ENCODE results near the gene RPS6KL1. TPM values are rescaled to one million over a fixed set of nuclear protein-coding genes. Genes with fewer than 3 reads are reported as not detected.

Gene RPS6KL1
- total RNA-seq, 1 donor from 2014 or later, result 23.6 TPM

GRCh38 chr14:74913393-74913910 is 9.6 kb downstream of the RPS6KL1 start:
- no peak for DNase-seq (ENCODE audit: low spot score)

DNA sequence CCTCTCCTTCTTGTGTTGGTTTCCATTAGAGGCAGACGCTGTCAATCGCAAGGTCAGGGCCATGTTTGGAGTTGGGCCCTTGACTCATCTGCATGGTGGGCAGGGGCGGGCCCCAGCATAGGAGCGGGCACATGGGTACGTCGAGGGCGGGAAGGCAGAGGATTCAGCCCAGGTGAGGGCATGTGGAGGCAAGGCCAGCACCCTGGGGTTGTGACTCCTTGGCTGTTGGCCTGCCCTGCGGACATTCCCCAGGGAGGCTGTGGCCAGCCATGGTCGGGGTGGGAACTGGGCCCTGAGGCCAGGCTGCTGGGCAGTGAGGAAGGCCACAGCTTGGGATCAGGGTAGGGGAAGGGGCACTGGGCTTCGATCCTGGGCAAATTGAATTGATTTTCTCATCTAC is 10.3 kb downstream of the RPS6KL1 start:
- DNase-seq (ENCODE audit: low spot score), result no peak

DNA sequence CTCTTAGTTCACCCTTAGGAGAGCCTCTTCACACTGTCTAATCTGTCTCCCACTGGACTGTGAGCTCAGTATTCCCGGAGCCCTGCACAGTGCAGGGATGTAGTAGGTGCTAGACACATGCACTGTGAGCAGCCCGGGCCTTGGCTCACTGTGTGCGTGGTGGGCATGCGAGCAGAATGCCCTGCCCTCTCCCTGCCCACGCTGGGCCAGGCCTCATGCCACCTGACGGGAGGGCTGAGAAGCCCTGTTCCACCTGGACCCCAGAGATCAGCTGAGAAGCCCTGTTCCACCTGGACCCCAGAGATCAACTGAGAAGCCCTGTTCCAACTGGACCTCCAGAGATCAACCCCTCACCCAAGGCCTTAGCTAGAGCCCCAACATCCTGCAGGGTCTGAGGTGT is 10.9 kb downstream of the RPS6KL1 start:
- DNase-seq (ENCODE audit: low spot score), result no peak

GRCh38 chr14:74911704-74912103 is 11.4 kb downstream of the RPS6KL1 start:
- no peak for DNase-seq (ENCODE audit: low spot score)

DNA sequence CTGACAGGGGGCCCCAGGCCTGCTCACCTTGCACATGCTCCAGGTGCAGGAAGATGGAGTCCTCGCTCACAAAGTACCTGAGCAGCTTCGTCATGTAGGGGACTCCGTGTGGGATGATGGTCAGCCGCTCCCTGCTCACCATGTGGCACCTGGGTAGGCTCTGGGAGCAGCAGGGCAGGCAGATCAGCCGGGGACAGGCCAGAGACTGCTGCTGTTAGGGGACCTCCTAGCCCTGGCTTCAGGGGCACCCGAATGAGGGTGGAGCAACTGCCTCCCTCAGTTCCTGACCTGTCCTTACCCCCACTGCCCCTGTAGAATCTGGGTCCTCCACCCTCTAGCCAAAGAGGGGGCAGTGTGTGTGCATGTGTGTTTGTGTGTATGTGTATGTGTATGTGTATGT is 11.8 kb downstream of the RPS6KL1 start:
- DNase-seq (ENCODE audit: low spot score), result no peak

DNA sequence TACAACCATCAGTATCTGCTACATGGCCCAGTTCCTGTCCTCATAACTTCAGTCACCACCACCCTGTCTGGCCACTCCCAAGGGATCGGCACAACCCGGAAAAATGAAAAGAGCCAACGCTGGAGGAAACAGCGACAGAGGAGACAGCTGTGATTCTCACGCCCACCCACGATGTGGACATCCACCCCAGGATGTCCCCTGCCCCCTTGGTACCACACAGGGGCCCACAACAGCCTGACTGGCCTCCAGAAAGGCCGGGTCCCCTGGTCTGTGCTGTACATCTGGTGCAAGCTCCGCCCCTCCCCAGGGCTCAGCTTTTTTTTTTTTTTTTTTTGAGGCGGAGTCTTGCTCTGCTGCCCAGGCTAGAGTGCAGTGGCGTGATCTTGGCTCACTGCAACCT is 12.5 kb downstream of the RPS6KL1 start:
- DNase-seq (ENCODE audit: low spot score), result no peak

- DNase-seq (ENCODE audit: low spot score), result no peak
These were observed 13.1 kb downstream of the RPS6KL1 start for GRCh38 chr14:74909911-74910310.

- DNase-seq (ENCODE audit: low spot score), result no peak
These were observed 13.6 kb downstream of the RPS6KL1 start for GRCh38 chr14:74909501-74909900.

GRCh38 chr14:74908861-74909341 is 14.2 kb downstream of the RPS6KL1 start:
- no peak for DNase-seq (ENCODE audit: low spot score)

GRCh38 chr14:74907744-74908143 is 15.3 kb downstream of the RPS6KL1 start:
- DNase-seq (ENCODE audit: low spot score), result no peak

- no peak for DNase-seq (ENCODE audit: low spot score)
These were observed 16.0 kb downstream of the RPS6KL1 start for GRCh38 chr14:74906925-74907521.

DNA sequence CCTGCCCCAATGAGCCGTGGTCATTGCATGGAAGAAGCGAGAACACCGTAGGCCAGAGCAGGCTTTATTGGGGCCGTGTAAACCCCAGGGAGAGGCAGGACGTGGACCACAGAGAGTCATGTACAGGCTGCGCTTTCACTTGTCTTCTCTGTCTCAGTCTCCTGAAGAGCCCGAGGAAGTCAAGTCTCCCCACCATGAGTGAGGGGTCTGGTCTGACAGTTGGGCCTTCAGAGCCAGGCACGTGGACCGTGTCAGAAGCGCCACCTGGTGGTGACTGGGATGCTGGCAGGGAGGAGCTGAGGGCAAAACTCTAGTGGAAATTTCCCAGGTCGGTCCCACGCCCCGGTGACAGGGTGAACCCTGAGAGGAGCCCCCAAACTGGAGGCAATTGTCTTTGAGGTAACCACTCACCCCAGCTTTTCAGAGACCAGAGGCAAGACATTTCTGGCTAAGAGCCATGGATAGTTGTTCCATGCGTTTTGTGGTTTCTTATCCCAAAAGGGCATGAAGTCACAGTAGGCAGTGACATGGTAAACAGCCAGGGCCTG is 17.4 kb downstream of the RPS6KL1 start:
- no peak for DNase-seq (ENCODE audit: low spot score)

DNA sequence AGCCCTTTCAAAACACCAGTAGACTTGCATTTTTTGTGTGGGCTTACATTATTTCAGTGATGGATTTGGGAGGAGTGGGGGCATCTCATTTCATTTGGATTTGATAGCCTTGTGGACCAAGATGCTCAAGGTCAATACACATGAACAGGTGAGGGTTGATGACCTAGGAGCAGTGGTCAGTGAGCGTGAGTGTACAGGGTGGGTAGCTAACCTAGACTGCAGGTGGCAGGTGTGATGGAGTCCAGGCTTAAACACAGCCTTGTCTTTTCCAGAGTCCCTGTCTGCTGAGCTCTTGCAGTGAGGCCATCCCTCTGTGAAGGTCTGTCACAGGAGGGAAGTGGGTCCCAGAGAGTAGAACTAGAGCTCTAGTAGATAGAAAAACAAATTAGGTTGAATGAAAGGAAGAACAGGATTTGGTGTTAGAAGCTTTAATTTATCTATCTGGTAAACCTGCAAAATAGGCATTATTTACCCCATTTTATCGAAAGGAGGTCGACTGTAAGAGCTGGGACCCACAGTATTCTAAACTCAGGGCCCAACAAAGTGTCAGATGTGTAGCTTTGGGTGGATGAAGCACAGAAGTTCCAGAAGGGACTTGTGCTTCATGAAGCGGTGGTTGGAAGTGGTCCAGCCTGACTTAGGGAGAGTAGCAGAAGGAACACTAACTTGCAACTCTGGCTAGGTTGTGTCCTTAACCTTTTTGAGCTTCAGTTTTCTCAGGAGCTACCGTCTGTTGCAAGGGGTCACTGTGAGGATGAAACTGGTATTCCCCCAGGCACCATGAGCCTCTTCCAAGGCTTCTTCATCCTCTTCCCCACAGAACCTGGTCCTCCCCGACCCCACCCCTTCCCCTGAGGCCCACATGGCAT is 18.2 kb downstream of the RPS6KL1 start:
- DNase-seq (ENCODE audit: low spot score), result no peak

DNA sequence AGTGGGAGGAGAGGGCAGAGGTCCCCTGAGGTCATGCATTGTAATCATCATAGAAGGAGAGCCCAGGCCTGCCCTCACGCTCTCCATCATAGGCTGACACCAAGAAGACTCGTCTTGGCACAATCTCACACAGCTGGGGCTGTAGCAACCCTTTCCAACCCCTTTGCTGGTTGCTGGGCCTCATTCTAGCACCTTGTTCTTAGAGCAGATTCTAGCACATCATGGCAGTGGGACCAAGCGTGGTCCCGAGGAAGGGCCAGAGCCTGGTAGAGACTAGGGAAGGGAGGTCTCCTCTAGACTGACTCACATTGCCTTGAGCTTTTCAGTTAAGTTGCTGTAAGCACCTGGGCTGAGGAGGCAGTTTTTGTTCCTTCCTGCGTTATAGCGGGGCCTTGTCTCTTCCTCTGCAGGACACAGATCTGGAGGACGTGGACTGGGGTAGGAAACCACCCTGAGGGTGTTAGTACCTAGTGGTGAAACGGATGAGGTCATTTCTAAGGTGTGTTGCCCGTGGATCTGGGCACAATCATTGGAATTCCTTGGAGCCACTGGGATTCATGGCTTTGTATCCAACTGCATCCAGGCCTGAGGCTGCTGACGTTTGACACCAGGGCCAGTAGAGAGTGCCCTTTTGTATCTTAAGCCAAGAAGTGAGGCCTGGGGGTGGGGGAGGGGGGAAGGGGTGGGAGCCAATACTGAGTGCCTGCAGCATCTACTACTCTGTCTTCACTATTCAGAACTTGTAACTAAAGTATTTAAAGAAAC is 19.9 kb downstream of the RPS6KL1 start:
- DNase-seq (ENCODE audit: low spot score), result no peak

GRCh38 chr14:74898694-74899093 is 24.4 kb downstream of the RPS6KL1 start:
- no peak for DNase-seq (ENCODE audit: low spot score)

GRCh38 chr14:74898083-74898482 is 25.0 kb downstream of the RPS6KL1 start:
- DNase-seq (ENCODE audit: low spot score), result no peak

DNA sequence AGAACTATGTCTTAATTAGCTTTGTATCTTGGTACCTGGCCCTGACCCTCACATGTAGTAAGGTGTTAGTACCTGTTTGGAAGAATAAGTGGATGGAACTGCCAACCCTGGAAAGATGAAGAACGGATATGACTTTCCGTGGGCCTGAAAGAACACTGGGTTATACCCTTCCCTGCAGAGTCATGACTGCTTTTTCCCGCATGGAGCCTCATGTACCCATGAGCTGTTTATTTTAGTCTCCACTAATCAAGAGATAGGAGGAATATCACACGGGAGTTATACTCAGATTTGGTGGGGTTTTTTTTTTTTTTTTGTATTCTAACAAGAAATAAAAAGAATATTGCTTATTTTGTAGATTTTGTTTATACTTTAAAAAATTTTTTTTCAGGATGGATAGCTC is 25.4 kb downstream of the RPS6KL1 start:
- DNase-seq (ENCODE audit: low spot score), result no peak

DNA sequence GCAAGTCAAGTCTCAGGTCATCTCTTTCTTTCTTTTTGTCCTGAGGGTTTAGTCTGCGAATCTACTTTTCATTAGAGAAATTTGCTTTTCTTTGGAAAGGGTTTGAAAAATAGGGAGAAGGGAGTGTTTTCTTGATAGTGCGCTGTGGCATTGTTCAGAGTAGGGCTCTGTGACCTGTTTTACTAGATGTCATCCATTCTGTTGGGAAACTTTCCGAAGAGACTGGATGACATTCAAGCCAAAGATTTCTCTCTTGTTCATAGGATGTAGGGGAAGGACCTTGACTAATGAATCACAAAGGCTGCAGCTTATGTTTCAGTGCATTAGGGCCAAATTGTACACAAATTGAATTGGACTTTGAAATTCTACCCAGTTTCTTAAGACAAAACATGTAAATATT is 26.7 kb downstream of the RPS6KL1 start:
- DNase-seq (ENCODE audit: low spot score), result no peak

DNA sequence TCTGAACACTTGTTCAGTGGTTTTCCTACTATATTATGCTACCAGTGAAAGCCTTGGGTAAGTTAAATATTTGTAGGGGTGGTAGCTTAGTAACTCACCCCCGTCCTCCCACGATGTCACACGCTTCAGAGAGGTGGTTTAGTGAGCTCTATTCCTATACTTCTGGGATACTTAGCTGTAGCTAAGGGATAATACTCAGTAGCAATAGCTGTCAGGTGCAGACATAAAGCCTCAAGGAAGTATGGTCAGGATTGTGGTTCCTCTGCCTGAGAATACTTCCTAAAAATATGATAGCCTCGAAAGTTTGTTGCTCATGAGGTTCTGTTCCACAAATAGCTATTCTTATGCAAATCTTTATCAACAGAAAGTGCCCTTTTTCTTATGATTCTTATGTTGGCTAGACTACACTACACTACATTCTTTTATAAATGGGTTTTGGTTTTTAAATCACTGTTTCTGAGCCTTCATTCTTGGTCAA is 29.4 kb downstream of the RPS6KL1 start:
- no peak for DNase-seq (ENCODE audit: low spot score)

DNA sequence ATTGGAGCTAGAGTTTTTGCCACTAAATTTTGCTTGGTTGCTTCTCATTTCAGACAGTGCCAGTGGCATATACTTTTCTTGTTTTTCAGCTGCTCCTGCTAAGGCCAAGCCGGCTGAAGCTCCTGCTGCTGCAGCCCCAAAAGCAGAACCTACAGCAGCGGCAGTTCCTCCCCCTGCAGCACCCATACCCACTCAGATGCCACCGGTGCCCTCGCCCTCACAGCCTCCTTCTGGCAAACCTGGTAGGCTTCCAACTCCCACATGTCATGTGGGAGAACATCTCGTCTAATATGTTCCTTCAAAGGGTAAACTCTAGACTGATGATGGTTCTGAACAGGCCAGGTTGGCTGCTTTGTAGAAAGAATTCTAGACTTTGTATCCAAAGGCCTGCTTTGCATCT is 30.3 kb downstream of the RPS6KL1 start:
- DNase-seq (ENCODE audit: low spot score), result no peak

- no peak for DNase-seq (ENCODE audit: low spot score)
These were observed 31.2 kb downstream of the RPS6KL1 start for GRCh38 chr14:74891870-74892269.

Measured in mesenteric fat pad (tissue), 1 donor.